Thoracic aorta (tissue), 2 donors: ENCODE results near the gene PTPN22. TPM values are rescaled to one million over a fixed set of nuclear protein-coding genes. Genes with fewer than 3 reads are reported as not detected.

Source experiments
- ATAC-seq: fragments of 150-250 bp; one replicate; pipeline ENCODE4 v1.8.0; 2017; ENCODE audit warnings: low read depth; ENCODE audit not compliant: insufficient number of reproducible peaks, low FRiP score
- DNase-seq: peaks from one replicate; pipeline ENCODE4 v3.0.0-alpha.2; 2020; ENCODE audit warnings: low spot score
- H3K27ac ChIP-seq, 2 donors: fragments of 200-600 bp; sonication (generic); 1 replicate in 1 of 2; 2 replicates in 1 of 2; pipeline ENCODE4 v1.5.1; 2016; ENCODE audit warnings: mild to moderate bottlenecking in 2 of 2, moderate library complexity in 2 of 2
- H3K27me3 ChIP-seq: fragments of 200-600 bp; sonication (generic); replicated peaks from 2 replicates; pipeline ENCODE4 v1.6.0; 2016; ENCODE audit warnings: mild to moderate bottlenecking; ENCODE audit not compliant: insufficient read depth
- H3K36me3 ChIP-seq: fragments of 200-600 bp; sonication (generic); one replicate; pipeline ENCODE4 v1.5.1; 2016
- H3K4me1 ChIP-seq, 2 donors: fragments of 200-600 bp; sonication (generic); 1 replicate in 1 of 2; 2 replicates in 1 of 2; pipeline versions ENCODE4 v1.5.1 to v1.6.0; 2016; ENCODE audit warnings: low read depth in 2 of 2, mild to moderate bottlenecking in 1 of 2; ENCODE audit not compliant: control insufficient read depth in 1 of 2
- H3K4me3 ChIP-seq: fragments of 200-600 bp; sonication (generic); 2 replicates; pipeline ENCODE4 v1.5.1; 2016; ENCODE audit warnings: mild to moderate bottlenecking
- H3K9me3 ChIP-seq: fragments of 200-600 bp; sonication (generic); 2 replicates; pipeline ENCODE4 v1.5.1; 2016
- total RNA-seq, 2 donors: library from RNA; depleted of rRNA; stranded (reverse); fragments of >200 nt; gene quantifications; one replicate each; pipeline versions ENCODE4 v1.1.0 to v1.2.3, GENCODE V29; 2016
- TF ChIP-seq, protein P1 (sequence below): fragments of 200-600 bp; sonication (generic); IDR thresholded peaks from one replicate; pipeline ENCODE4 v1.5.1; 2019; ENCODE audit warnings: antibody characterized with exemption

Gene PTPN22
- total RNA-seq, 2 donors from 2014 or later = 6.6 to 8.1 TPM

DNA sequence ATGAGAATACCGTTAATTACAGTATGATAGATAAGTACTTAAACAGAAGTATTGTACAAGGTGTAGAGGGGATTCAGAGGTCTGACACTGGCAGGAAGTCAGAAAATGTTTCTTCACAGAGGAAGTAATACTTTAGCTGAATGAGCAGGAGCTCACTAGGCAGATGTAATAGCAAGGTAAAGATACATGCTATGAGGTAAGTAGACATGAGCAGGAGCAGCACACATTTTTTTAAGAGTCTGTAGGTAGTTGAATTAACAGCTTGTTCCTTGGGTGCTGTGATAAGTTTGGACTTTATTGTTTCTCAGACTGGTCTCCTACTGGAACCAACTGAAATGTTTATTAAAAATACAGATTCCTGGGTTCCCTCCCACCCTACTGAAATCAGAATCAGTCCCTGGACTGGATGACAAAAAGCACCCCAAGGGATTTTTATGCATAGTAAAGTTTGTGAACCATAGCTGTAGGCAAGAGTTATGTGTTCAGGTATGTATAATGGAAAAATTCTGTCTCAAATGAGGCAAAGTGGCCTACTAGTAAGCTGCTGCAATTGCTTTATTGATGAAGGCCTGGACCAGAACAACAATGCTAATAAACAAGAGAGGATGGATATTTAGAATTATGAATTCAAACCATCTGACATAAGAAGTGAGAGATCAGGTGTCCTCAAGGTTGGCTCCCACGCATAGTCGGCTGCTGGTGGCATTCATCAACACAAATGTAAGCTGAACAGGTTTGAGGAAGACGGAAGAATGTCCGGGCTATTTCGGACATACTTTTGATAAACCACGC, 32.2 kb upstream of the PTPN22 start:
- TF ChIP-seq, protein P1, sequence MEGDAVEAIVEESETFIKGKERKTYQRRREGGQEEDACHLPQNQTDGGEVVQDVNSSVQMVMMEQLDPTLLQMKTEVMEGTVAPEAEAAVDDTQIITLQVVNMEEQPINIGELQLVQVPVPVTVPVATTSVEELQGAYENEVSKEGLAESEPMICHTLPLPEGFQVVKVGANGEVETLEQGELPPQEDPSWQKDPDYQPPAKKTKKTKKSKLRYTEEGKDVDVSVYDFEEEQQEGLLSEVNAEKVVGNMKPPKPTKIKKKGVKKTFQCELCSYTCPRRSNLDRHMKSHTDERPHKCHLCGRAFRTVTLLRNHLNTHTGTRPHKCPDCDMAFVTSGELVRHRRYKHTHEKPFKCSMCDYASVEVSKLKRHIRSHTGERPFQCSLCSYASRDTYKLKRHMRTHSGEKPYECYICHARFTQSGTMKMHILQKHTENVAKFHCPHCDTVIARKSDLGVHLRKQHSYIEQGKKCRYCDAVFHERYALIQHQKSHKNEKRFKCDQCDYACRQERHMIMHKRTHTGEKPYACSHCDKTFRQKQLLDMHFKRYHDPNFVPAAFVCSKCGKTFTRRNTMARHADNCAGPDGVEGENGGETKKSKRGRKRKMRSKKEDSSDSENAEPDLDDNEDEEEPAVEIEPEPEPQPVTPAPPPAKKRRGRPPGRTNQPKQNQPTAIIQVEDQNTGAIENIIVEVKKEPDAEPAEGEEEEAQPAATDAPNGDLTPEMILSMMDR = no peak
- Histone ChIP-seq H3K27ac (peak overlapping the region; percentile 85 to 91), H3K9me3 (no peaks in the 10 kb centered on the region), H3K27me3 (no peaks in the 10 kb centered on the region), H3K36me3 (peaks cover 5% of the 10 kb centered on the region), H3K4me1 (peaks cover 7 to 38% of the 10 kb centered on the region in 2 donors), H3K4me3 (peak overlapping the region; percentile 81)
- DNase-seq = no peak
- ATAC-seq = no peak

DNA sequence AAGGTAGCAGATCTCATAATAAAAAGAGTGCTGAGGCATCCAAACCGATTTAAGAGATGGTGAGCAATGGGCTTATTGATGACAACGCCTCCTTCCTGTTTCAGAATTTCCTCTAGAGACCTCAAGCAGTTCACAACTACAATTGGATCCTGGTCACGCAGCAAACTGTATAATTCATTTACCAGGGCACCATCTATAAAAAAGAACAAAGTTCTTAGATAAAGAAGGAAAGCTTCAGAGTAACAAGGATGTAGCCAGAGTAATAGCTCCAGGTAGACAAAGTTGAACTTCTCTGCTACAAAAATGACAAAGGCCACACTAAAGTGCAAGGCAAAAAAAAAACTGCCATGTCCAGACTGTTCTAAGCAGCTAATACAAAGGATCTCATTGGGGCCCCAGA, 29.7 kb upstream of the PTPN22 start:
- H3K4me1 ChIP-seq = peaks cover 7 to 37% of the 10 kb centered on the region in 2 donors
- DNase-seq = no peak
- peaks cover 5% of the 10 kb centered on the region for H3K36me3 ChIP-seq
- H3K9me3 ChIP-seq = no peaks in the 10 kb centered on the region
- H3K4me3 ChIP-seq = no peak overlapping the region
- no peak for ATAC-seq
- no peak overlapping the region for H3K27ac ChIP-seq
- H3K27me3 ChIP-seq = no peaks in the 10 kb centered on the region
- TF ChIP-seq, protein P1 = no peak

DNA sequence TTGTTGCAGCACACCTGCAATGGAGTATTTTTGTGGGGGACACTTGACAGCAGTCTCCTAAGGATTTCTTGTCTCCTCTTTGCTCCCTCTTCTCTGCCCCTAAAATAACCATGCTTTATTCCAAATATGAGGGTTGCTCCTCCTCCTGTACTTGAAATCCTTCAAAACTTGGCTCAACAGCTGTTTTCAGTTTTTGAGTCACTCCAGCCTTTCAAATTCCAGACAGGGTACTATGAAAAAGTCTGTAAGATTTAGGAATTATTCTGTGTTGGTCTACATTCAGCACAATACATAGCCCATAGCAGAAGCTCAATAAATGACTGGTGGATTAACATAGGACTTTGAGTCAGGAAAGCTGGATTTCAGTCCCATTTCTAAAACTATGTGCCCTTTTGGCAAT, 27.6 kb upstream of the PTPN22 start:
- Histone ChIP-seq H3K9me3 (no peaks in the 10 kb centered on the region), H3K4me3 (no peak overlapping the region), H3K27me3 (no peaks in the 10 kb centered on the region), H3K36me3 (peaks cover 18% of the 10 kb centered on the region), H3K27ac (peak overlapping the region; percentile 43 to 70), H3K4me1 (peaks cover 7 to 29% of the 10 kb centered on the region in 2 donors)
- ATAC-seq = no peak
- DNase-seq = no peak
- TF ChIP-seq, protein P1 = no peak

DNA sequence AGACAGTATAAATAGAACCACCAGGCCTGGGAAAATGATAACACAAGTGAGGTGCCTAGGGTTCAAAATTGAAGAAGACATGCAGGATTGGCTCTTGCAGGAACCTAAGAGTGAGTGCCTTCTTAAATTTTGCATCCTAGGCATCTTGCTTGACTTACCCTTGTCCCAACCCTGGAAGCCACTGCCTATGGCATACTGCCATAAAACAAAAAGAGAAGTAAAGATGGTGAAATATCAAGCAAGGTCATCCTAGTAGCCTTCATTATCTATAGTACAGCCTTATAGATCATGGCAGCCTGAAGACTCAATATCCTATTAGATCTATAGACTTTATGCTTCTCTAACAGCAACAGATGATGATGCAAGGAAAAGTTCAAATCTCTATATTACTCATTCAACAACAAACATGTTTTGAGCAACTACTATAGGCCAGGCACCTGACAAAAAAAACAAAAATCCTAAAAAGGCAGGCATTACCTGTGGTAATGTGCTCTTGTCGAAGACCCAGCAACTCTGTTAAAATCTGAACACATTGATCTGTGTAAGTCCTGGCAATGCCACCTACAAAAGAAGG, 26.8 kb upstream of the PTPN22 start:
- DNase-seq (no peak), ATAC-seq (no peak)
- Histone ChIP-seq H3K27ac (no peak overlapping the region), H3K9me3 (no peaks in the 10 kb centered on the region), H3K4me3 (no peak overlapping the region), H3K27me3 (no peaks in the 10 kb centered on the region), H3K36me3 (peaks cover 18% of the 10 kb centered on the region), H3K4me1 (peaks cover under 1 to 21% of the 10 kb centered on the region in 2 donors)
- TF ChIP-seq, protein P1 = no peak

DNA sequence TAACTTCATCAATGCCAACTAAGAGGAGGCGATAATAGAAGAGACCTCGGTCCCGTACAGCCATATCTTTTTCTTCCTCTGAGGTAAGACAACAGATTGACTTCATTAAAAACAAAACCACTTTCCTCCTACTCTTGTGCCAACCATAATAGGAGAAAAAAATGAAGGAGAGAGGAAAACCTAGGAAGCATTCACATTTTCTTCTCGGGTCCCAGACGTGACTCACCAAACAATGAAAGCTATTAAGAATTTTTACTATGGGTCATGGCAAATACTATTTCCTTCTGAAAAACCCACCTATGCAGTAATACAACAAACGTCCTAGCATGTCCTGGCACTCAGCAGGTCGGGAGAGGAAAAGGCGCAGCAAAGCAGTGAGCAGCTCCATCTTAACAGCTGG, 24.4 kb upstream of the PTPN22 start:
- H3K4me3 ChIP-seq = no peak overlapping the region
- H3K9me3 ChIP-seq = no peaks in the 10 kb centered on the region
- H3K4me1 ChIP-seq = peaks cover 0 to 16% of the 10 kb centered on the region in 2 donors
- ATAC-seq = no peak
- H3K36me3 ChIP-seq = peaks cover 18% of the 10 kb centered on the region
- no peaks in the 10 kb centered on the region for H3K27me3 ChIP-seq
- H3K27ac ChIP-seq = no peak overlapping the region
- TF ChIP-seq, protein P1 = no peak
- no peak for DNase-seq
